Measurements from ENCODE around the gene CDC42SE2.
"Not testable (repeated sequence)": the region's sequence is repeated elsewhere in the genome, so short reads cannot be mapped to it uniquely, and the experiment has no call there.

Gene CDC42SE2

GRCh38 chr5:131367219-131367860, 103.5 kb downstream of the CDC42SE2 start:
- no peak for DNase-seq (ENCODE audit: low read depth)

GRCh38 chr5:131368866-131369265, 105.0 kb downstream of the CDC42SE2 start:
- DNase-seq (ENCODE audit: low read depth): no peak

- DNase-seq (ENCODE audit: low read depth): no peak
Observed at GRCh38 chr5:131369558-131369957, 105.7 kb downstream of the CDC42SE2 start.

GRCh38 chr5:131371835-131372234, 108.0 kb downstream of the CDC42SE2 start:
- no peak for DNase-seq (ENCODE audit: low read depth)

GRCh38 chr5:131373265-131373664, 109.4 kb downstream of the CDC42SE2 start:
- no peak for DNase-seq (ENCODE audit: low read depth)

GRCh38 chr5:131375351-131375750, 111.5 kb downstream of the CDC42SE2 start:
- DNase-seq (ENCODE audit: low read depth): no peak

GRCh38 chr5:131377346-131377745, 113.5 kb downstream of the CDC42SE2 start:
- no peak for DNase-seq (ENCODE audit: low read depth)

GRCh38 chr5:131377785-131378325, 114.0 kb downstream of the CDC42SE2 start:
- no peak for DNase-seq (ENCODE audit: low read depth)

GRCh38 chr5:131378721-131379541, 115.1 kb downstream of the CDC42SE2 start:
- no peak for DNase-seq (ENCODE audit: low read depth)

GRCh38 chr5:131379723-131380122, 115.9 kb downstream of the CDC42SE2 start:
- DNase-seq (ENCODE audit: low read depth): peak; percentile 37

- DNase-seq (ENCODE audit: low read depth): not testable (repeated sequence)
Observed at GRCh38 chr5:131380238-131380637, 116.4 kb downstream of the CDC42SE2 start.

GRCh38 chr5:131381021-131381420, 117.2 kb downstream of the CDC42SE2 start:
- DNase-seq (ENCODE audit: low read depth): no peak

GRCh38 chr5:131381777-131382176, 117.9 kb downstream of the CDC42SE2 start:
- DNase-seq (ENCODE audit: low read depth): no peak

GRCh38 chr5:131382407-131383395, 118.8 kb downstream of the CDC42SE2 start:
- DNase-seq (ENCODE audit: low read depth): peak; percentile 19

- no peak for DNase-seq (ENCODE audit: low read depth)
Observed at GRCh38 chr5:131384173-131384572, 120.3 kb downstream of the CDC42SE2 start.

GRCh38 chr5:131384616-131385214, 120.9 kb downstream of the CDC42SE2 start:
- no peak for DNase-seq (ENCODE audit: low read depth)

GRCh38 chr5:131386124-131386523, 122.3 kb downstream of the CDC42SE2 start:
- no peak for DNase-seq (ENCODE audit: low read depth)

GRCh38 chr5:131386779-131387178, 122.9 kb downstream of the CDC42SE2 start:
- no peak for DNase-seq (ENCODE audit: low read depth)

GRCh38 chr5:131387255-131387654, 123.4 kb downstream of the CDC42SE2 start:
- no peak for DNase-seq (ENCODE audit: low read depth)

GRCh38 chr5:131389096-131389868, 125.4 kb downstream of the CDC42SE2 start:
- DNase-seq (ENCODE audit: low read depth): no peak

- DNase-seq (ENCODE audit: low read depth): no peak
Observed at GRCh38 chr5:131389869-131390265, 126.0 kb downstream of the CDC42SE2 start.
